Activated T-cell treated with anti-CD3 and anti-CD28 coated beads for 48 hours (primary cell): Measurements from ENCODE around the gene MEGF6.

ENCODE experiments used
- DNase-seq: peaks from one replicate; pipeline ENCODE4 v3.0.0-alpha.2; 2020; ENCODE audit warnings: low read depth

MEGF6 gene

GRCh38 chr1:3645666-3646355 lies 34.5 kb upstream of the MEGF6 start:
- DNase-seq, result no peak

- no peak for DNase-seq
Observed at GRCh38 chr1:3645247-3645646, 33.9 kb upstream of the MEGF6 start.

GRCh38 chr1:3644273-3644672 lies 33.0 kb upstream of the MEGF6 start:
- no peak for DNase-seq

- DNase-seq, result no peak
Observed at GRCh38 chr1:3642919-3643675, 31.8 kb upstream of the MEGF6 start.

GRCh38 chr1:3641816-3642215 lies 30.5 kb upstream of the MEGF6 start:
- no peak for DNase-seq

DNA sequence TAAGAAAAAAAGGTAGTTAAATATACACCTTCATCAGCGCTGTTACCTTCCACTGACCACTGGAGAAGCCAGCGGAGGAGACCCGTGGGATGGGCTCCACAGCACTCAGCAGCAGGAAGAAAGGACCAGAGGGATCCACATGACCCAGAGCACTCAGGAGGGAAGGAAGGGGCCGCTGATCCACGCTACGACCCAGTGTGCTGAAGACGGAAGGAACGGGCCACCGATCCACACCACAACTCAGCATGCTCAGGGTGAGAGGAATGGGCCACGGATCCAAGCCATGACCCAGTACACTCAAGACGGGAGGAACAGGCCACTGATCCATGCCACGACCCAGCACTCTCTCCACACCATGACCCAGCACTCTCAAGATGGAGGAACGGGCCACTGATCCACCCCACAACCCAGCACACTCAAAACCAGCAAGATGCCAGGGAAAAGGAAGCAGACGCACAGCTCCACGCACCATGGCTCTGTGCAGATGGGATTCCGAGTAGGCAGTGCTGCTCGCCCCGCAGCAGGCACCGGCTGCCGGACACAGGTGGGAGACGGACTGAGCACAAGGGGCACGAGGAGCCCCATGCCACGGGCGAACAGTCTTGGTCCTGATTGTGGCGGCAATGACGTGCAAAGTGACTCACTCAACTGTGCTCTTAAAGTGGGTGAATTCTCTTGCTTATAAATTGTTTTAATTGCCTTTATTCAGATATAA lies 29.9 kb upstream of the MEGF6 start:
- DNase-seq, result no peak

DNA sequence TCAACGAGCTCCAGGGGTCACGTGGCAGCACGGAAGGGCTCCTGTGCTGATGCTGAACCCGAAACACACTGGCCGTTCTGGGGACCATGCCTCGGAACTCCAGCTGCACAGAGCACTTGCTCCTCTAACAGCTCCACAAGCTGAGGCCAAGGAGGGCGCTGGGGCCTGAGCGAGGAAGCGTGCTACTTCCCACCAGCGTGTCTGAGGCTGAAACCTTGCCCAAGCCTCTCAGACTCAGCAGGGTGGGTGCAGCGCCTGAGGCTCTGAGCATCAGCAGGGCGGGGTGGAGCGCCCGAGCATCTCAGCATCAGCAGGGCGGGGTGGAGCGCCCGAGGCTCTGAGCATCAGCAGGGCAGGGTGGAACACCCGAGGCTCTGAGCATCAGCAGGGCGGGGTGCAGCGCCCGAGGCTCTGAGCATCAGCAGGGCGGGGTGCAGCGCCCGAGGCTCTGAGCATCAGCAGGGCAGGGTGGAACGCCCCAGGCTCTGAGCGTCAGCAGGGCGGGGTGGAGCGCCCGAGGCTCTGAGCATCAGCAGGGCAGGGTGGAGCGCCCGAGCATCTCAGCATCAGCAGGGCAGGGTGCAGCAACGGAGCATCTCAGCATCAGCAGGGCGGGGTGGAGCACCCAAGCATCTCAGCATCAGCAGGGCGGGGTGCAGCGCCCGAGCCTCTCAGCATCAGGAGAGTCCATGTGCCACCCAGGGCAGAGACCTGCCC lies 29.0 kb upstream of the MEGF6 start:
- DNase-seq, result no peak

DNA sequence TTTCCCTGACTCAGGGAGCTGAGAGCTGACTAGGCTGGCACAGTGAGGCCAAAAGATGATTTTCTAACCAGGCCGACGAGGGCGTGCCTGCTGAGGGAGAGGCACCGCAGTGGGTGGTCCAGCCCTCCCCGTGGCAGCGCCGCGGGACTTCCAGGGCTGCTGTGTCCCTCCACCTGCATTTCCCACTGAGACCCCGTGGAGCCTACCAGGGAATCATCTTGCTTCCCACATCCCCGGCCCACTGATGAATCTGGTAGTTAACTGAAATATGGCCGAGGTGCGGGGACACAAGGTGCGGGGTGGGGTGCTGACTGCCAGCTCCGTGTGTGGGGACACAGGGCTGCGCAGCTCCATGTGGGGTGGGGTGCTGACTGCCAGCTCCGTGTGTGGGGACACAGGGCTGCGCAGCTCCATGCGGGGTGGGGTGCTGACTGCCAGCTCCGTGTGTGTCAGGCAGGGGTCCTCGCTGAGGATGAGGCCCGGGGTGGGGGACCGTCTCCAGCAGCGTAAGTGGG lies 28.1 kb upstream of the MEGF6 start:
- DNase-seq, result no peak

GRCh38 chr1:3638676-3639075 lies 27.4 kb upstream of the MEGF6 start:
- DNase-seq, result no peak

GRCh38 chr1:3638027-3638426 lies 26.7 kb upstream of the MEGF6 start:
- DNase-seq, result no peak

GRCh38 chr1:3636531-3636930 lies 25.2 kb upstream of the MEGF6 start:
- DNase-seq, result no peak

GRCh38 chr1:3636080-3636479 lies 24.8 kb upstream of the MEGF6 start:
- no peak for DNase-seq

DNA sequence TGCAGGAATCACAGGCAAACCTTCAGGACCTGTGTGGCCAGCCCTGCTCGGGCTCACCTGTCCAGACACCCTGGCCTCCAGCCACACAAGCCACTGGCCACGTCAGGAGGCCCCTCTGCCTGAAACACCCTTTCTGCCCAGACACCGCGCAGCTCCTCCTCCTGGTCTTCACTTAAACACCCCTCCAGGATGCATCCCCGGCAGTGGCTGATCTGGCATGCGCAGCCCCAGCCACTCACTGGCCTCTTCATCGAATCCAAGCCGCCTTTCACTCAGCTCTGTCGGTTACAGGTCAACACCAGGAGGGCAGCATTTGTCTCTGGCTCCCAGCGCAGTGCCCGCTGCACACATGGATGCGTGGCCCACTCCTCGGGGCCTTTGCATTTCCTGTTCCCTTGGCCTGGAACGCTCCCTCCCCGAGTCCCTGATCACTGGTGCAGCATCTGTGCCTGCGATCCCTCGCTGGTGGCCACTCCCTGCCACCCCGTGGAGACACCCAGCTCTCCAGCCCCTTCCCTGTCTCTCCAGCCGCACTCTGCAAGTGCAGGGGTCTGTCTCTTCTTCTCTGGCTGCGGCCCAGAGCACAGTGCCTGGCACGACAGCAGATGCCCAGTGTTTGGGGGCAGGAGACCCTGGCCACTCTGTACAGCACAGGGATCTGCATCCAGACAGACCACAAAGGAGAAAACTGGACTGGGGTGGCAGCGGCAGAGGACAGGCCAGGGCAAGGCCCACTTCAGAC lies 22.9 kb upstream of the MEGF6 start:
- DNase-seq, result no peak

DNA sequence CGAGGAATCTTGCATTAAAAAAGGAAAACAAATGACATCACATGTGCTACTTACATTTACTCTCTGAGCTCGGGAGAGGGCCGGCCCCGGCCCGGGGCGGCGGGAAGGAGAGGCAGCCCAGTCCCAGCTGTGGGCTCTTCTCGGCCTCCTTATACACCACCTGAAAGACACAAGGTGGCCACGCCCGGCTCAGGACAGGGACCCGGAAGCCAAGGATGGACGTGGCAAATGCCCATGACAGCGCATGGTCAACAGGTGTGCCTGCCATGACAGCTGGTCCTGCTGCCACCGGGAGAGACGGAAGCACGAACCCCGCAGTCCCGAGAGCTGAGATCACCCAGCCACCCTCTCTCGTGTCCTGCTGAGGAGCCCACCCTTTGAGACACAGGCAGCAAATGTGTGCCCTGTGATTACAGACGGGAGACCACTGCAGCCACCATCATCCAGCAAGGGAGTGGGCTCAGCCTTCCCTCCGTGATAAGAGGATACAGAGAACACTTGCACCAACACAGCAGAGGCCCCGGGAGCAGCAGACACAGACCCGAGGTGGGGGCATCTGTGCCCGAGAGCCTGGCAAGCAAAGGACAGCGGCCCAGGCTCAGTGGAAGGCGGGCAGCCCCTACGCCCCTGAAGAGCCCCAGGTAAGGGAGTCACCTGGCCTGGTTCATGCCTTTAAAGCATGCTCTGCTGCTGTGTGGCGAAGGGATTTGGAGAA lies 22.2 kb upstream of the MEGF6 start:
- no peak for DNase-seq

DNA sequence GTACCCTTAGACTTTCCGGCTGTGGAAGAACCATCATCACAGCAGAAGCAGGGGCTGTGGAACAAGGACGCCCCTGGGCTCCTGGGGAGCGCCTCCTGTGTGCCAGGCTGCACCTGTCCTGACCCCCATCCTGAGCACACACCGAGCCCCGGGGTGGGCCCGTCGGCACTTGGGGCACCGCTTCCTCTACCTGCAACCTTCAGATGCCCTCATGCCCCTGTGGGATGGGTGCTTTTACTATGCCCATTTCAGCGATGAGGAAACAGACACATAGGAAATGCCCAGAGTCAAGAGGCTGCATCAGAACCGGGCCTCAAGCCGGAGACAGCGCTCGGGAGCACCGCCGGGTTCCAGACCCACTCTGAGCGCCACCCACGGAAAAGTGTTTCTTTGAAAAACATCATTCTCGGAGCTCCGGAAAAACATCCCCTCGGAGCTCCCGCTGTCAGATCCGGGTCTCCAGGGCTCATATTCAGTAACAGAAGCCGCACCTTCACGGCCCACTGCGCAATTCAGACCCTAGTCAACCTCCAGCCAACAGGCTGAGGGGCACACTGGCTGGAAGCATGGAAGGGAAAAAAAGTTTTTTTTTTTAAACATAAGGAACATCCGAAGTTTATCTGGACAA lies 21.5 kb upstream of the MEGF6 start:
- no peak for DNase-seq

DNA sequence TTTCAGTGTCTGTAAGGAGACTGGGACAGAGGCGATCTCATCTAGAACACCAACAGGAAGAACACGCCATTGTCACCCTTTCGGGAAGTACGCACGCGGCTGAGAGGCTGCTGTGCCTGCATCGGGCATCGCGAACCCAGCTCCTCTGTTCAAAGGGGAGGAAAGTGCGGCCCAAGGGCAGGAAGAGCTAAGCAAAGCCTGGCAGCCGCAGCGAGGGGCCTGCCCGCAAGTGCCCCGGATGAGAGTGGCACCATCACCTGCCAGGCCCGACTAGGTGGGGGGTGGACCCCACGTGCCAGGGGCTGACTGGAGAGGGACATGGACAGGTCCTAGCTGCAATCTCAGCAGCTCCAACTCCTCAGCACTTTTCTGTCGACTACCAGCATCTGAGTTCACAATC lies 21.0 kb upstream of the MEGF6 start:
- DNase-seq, result no peak

GRCh38 chr1:3631320-3632260 lies 20.3 kb upstream of the MEGF6 start:
- DNase-seq, result no peak

DNA sequence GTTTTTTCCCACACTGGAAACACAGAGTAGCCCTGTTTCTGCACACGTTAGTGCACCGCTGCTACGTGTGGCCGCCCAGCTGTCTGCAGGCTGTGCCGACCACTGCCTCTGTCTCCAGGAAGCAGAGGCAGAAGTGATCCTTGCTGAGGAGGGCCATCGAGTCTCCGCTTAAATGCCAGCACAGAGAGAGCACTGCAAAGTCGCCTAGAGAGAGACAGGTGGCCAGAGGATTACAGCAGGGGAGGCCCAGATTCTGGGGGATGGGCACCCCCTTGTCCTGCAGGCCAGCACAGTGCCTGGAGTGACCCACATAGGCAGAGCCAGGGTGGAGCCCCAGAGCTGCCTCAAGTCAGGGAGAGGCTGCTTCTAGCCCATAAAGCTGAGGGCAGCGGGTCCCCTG lies 19.6 kb upstream of the MEGF6 start:
- DNase-seq, result no peak

DNA sequence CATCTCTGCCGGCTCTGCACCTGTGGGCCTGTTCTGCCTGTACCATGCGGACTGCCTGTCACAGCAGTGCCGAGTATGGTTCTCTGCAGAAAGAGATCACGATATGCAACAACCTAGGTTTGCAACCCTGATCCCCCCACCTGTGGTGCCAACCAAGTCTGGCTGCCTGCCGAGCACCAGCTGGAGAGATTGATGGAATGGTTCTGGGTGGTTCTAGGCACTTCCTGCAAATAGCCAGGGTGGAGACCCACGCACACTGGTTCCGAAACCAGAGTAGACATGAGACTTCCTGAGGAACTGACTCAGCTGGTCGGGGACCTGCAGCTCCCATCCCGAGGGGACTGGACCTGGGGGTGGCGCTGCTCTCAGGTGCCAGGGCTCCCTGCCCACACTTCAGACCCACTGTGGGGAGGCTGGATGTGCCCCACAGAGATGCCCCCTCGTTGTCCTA lies 18.9 kb upstream of the MEGF6 start:
- DNase-seq, result no peak
